ENCODE data around the gene SPNS1. TPM values are rescaled to one million over a fixed set of nuclear protein-coding genes. Genes with fewer than 3 reads are reported as not detected.
A peak's percentile ranks its signal among the peaks of the same experiment; 100 is the strongest.

The SPNS1 gene
- total RNA-seq, 1 experiment from 2014 or later = 72.0 TPM

- BruUV-seq (replicated peaks) = no TSS peak
- Histone ChIP-seq H3K9me3 (ENCODE audit: insufficient read depth, low read depth) (no peaks in the 10 kb centered on the region), H3K4me3 (no peak overlapping the region), H2AFZ (no peak overlapping the region), H3K4me1 (replicated peaks; ENCODE audit: insufficient read depth) (no peaks in the 10 kb centered on the region), H3F3A (ENCODE audit: insufficient read depth, low read depth) (no peaks in the 10 kb centered on the region; the same call in 1 of the 2 replicates), H3K36me3 (ENCODE audit: low read depth) (peaks cover 13% of the 10 kb centered on the region), H3K27ac (no peak overlapping the region), H3K79me2 (ENCODE audit: low read depth) (no peaks in the 10 kb centered on the region), H4K20me1 (ENCODE audit: insufficient read depth) (no peaks in the 10 kb centered on the region), H3K27me3 (ENCODE audit: insufficient read depth, low read depth) (no peaks in the 10 kb centered on the region), H3K4me2 (no peak overlapping the region), H3K9me2 (ENCODE audit: insufficient read depth) (no peaks in the 10 kb centered on the region)
- ChIA-PET POLR2A (ENCODE audit: unreplicated experiment) (no interaction called here), CTCF (no interaction called here)
- TF ChIP-seq EZH2 (IDR thresholded peaks at IDR 0.05; ENCODE audit: low read depth) = no peak
- TF ChIP-seq CTCF (conservative IDR thresholded peaks at IDR 0.05) = no peak
- DNase-seq = no peak
- intact Hi-C loops (cut with micrococcal nuclease; ENCODE audit: unreplicated experiment) = no loop called here
These were observed 8.4 kb downstream of the SPNS1 start for GRCh38 chr16:28982949-28983348.

DNA sequence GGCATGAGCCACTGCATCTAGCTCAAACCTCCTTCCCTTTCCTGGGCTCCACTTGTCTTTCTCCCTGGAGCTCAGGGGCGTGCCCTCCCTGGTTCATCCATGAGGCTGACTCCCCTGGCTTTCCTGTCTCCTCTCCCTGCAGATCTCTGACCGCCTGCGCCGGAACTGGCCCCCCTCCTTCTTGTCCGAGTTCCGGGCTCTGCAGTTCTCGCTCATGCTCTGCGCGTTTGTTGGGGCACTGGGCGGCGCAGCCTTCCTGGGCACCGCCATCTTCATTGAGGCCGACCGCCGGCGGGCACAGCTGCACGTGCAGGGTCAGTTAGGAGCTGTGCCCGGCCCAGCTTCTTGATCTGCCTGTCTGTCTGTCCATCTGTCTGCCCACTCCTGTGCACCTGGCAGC, 9.1 kb downstream of the SPNS1 start:
- Histone ChIP-seq H3K27me3 (ENCODE audit: insufficient read depth, low read depth) (no peaks in the 10 kb centered on the region), H2AFZ (no peak overlapping the region), H3K4me1 (replicated peaks; ENCODE audit: insufficient read depth) (no peaks in the 10 kb centered on the region), H4K20me1 (ENCODE audit: insufficient read depth) (no peaks in the 10 kb centered on the region), H3K79me2 (ENCODE audit: low read depth) (no peaks in the 10 kb centered on the region), H3K36me3 (ENCODE audit: low read depth) (peaks cover 13% of the 10 kb centered on the region), H3K4me3 (no peak overlapping the region), H3K9me2 (ENCODE audit: insufficient read depth) (no peaks in the 10 kb centered on the region), H3K27ac (no peak overlapping the region), H3K9me3 (ENCODE audit: insufficient read depth, low read depth) (no peaks in the 10 kb centered on the region), H3K4me2 (no peak overlapping the region), H3F3A (ENCODE audit: insufficient read depth, low read depth) (no peaks in the 10 kb centered on the region; the same call in 1 of the 2 replicates)
- no peak for TF ChIP-seq EZH2 (IDR thresholded peaks at IDR 0.05; ENCODE audit: low read depth)
- no peak for TF ChIP-seq CTCF (conservative IDR thresholded peaks at IDR 0.05)
- BruUV-seq (replicated peaks) = no TSS peak
- CTCF ChIA-PET = no interaction called here
- POLR2A ChIA-PET (ENCODE audit: unreplicated experiment) = no interaction called here
- intact Hi-C loops (cut with micrococcal nuclease; ENCODE audit: unreplicated experiment) = no loop called here
- no peak for DNase-seq

DNA sequence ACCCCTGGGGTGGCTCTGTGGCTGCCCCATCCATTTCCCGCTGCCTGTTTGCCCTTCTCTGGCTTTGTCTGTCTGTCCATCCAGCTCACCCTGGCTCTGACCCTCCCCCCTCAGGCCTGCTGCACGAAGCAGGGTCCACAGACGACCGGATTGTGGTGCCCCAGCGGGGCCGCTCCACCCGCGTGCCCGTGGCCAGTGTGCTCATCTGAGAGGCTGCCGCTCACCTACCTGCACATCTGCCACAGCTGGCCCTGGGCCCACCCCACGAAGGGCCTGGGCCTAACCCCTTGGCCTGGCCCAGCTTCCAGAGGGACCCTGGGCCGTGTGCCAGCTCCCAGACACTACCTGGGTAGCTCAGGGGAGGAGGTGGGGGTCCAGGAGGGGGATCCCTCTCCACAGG, 9.5 kb downstream of the SPNS1 start:
- H3K36me3 ChIP-seq (ENCODE audit: low read depth) = peaks cover 13% of the 10 kb centered on the region
- no peaks in the 10 kb centered on the region for H3K9me3 ChIP-seq (ENCODE audit: insufficient read depth, low read depth)
- no peak overlapping the region for H2AFZ ChIP-seq
- H3F3A ChIP-seq (ENCODE audit: insufficient read depth, low read depth) = no peaks in the 10 kb centered on the region; the same call in 1 of the 2 replicates
- no peaks in the 10 kb centered on the region for H3K79me2 ChIP-seq (ENCODE audit: low read depth)
- H3K9me2 ChIP-seq (ENCODE audit: insufficient read depth) = no peaks in the 10 kb centered on the region
- ChIA-PET POLR2A (ENCODE audit: unreplicated experiment) (no interaction called here), CTCF (no interaction called here)
- intact Hi-C loops (cut with micrococcal nuclease; ENCODE audit: unreplicated experiment) = no loop called here
- DNase-seq = no peak
- H3K4me2 ChIP-seq = no peak overlapping the region
- no peak overlapping the region for H3K4me3 ChIP-seq
- TF ChIP-seq EZH2 (IDR thresholded peaks at IDR 0.05; ENCODE audit: low read depth) (no peak), CTCF (conservative IDR thresholded peaks at IDR 0.05) (no peak)
- no peaks in the 10 kb centered on the region for H3K4me1 ChIP-seq (replicated peaks; ENCODE audit: insufficient read depth)
- TSS peak; percentile 19 for BruUV-seq (replicated peaks)
- H4K20me1 ChIP-seq (ENCODE audit: insufficient read depth) = no peaks in the 10 kb centered on the region
- H3K27me3 ChIP-seq (ENCODE audit: insufficient read depth, low read depth) = no peaks in the 10 kb centered on the region
- H3K27ac ChIP-seq = no peak overlapping the region

Data from PC-9 (cell line).